BE2C (cell line): ENCODE results near the gene TNFRSF14.

Experiments used
- DNase-seq: peaks from one replicate; pipeline ENCODE4 v3.0.0-alpha.2; 2020
- H3K27me3 ChIP-seq: fragments of 250-450 bp; sonication (Bioruptor Pico); 2 replicates; pipeline ENCODE4 v1.5.1; 2020; ENCODE audit warnings: mild to moderate bottlenecking
- H3K36me3 ChIP-seq: fragments of 250-450 bp; sonication (Bioruptor Pico); 2 replicates; pipeline ENCODE4 v1.5.1; 2020; ENCODE audit warnings: mild to moderate bottlenecking
- H3K4me1 ChIP-seq: fragments of 250-450 bp; sonication (Bioruptor Pico); 2 replicates; pipeline ENCODE4 v1.5.1; 2020
- H3K4me3 ChIP-seq: 2 replicates; pipeline ENCODE4 v1.5.1; 2011; ENCODE audit warnings: low read depth, low read length
- H3K9me3 ChIP-seq: fragments of 250-450 bp; sonication (Bioruptor Pico); 2 replicates; pipeline ENCODE4 v1.5.1; 2020
- CTCF ChIP-seq: IDR thresholded peaks from 2 replicates; pipeline ENCODE4 v1.5.1; 2012; ENCODE audit warnings: mild to moderate bottlenecking, low read depth, low read length

Gene TNFRSF14

GRCh38 chr1:2595261-2595811, 39.2 kb downstream of the TNFRSF14 start:
- H3K4me1 ChIP-seq: no peaks in the 10 kb centered on the region
- no peak for TF ChIP-seq CTCF
- DNase-seq: no peak
- H3K9me3 ChIP-seq: no peaks in the 10 kb centered on the region
- H3K36me3 ChIP-seq: no peaks in the 10 kb centered on the region
- no peak overlapping the region for H3K4me3 ChIP-seq
- no peaks in the 10 kb centered on the region for H3K27me3 ChIP-seq

- no peaks in the 10 kb centered on the region for H3K27me3 ChIP-seq
- TF ChIP-seq CTCF: no peak
- no peaks in the 10 kb centered on the region for H3K4me1 ChIP-seq
- H3K9me3 ChIP-seq: no peaks in the 10 kb centered on the region
- H3K4me3 ChIP-seq: no peak overlapping the region
- DNase-seq: no peak
- no peaks in the 10 kb centered on the region for H3K36me3 ChIP-seq
Observed at GRCh38 chr1:2595812-2596529, 39.8 kb downstream of the TNFRSF14 start.

GRCh38 chr1:2596530-2597333, 40.6 kb downstream of the TNFRSF14 start:
- no peak overlapping the region for H3K4me3 ChIP-seq
- no peak for DNase-seq
- TF ChIP-seq CTCF: no peak
- no peaks in the 10 kb centered on the region for H3K36me3 ChIP-seq
- H3K9me3 ChIP-seq: no peaks in the 10 kb centered on the region
- no peaks in the 10 kb centered on the region for H3K4me1 ChIP-seq
- H3K27me3 ChIP-seq: no peaks in the 10 kb centered on the region

GRCh38 chr1:2597441-2598328, 41.5 kb downstream of the TNFRSF14 start:
- Histone ChIP-seq H3K4me3 (no peak overlapping the region), H3K27me3 (no peaks in the 10 kb centered on the region), H3K36me3 (no peaks in the 10 kb centered on the region), H3K9me3 (no peaks in the 10 kb centered on the region), H3K4me1 (no peaks in the 10 kb centered on the region)
- DNase-seq: no peak
- no peak for TF ChIP-seq CTCF

GRCh38 chr1:2598329-2598931, 42.3 kb downstream of the TNFRSF14 start:
- TF ChIP-seq CTCF: no peak
- no peaks in the 10 kb centered on the region for H3K27me3 ChIP-seq

More at GRCh38 chr1:2598329-2598931, 42.3 kb downstream of the TNFRSF14 start:
- no peaks in the 10 kb centered on the region for H3K4me1 ChIP-seq
- H3K36me3 ChIP-seq: no peaks in the 10 kb centered on the region
- no peaks in the 10 kb centered on the region for H3K9me3 ChIP-seq
- no peak overlapping the region for H3K4me3 ChIP-seq
- no peak for DNase-seq
